GM12878 (cell line): ENCODE data around the gene RPL36. TPM values are rescaled to one million over a fixed set of nuclear protein-coding genes. Genes with fewer than 3 reads are reported as not detected.

Experiments
- CEBPB ChIP-seq, 2 experiments: fragments of 150-350 bp in 1 of 2; IDR thresholded peaks; 2 replicates each; pipeline ENCODE4 v1.6.1; 2012 to 2014; ENCODE audit warnings: low read depth in 2 of 2, low read length in 2 of 2, borderline replicate concordance in 1 of 2, inconsistent platforms in 1 of 2
- IKZF2 ChIP-seq, 2 experiments: fragments of 450-650 bp; IDR thresholded peaks; 2 replicates each; pipeline ENCODE4 v1.6.1; 2017; ENCODE audit warnings: mild to moderate bottlenecking in 2 of 2, moderate library complexity in 2 of 2
- RB1 ChIP-seq: fragments of 450-650 bp; formaldehyde crosslinking; IDR thresholded peaks from 2 replicates; pipeline ENCODE4 v1.6.1; 2017; ENCODE audit warnings: mild to moderate bottlenecking, borderline replicate concordance
- RELA ChIP-seq: fragments of 450-650 bp; IDR thresholded peaks from 2 replicates; pipeline ENCODE4 v1.8.0; 2014; ENCODE audit warnings: borderline replicate concordance; ENCODE audit not compliant: partially characterized antibody
- STAT1 ChIP-seq: fragments of 450-650 bp; conservative IDR thresholded peaks from 2 replicates; pipeline ENCODE4 v1.6.1; 2014; ENCODE audit warnings: antibody characterized with exemption, mild to moderate bottlenecking
- TBL1XR1 ChIP-seq: IDR thresholded peaks from 2 replicates; pipeline ENCODE4 v1.6.1; 2012; ENCODE audit warnings: low read depth, low read length, improper control_type of control experiment
- ZNF207 ChIP-seq: fragments of 450-650 bp; IDR thresholded peaks from 2 replicates; pipeline ENCODE4 v1.6.1; 2014; ENCODE audit warnings: antibody characterized with exemption, mild to moderate bottlenecking, borderline replicate concordance
- polyA plus RNA-seq, 11 experiments: library from polyadenylated mRNA; depleted of rRNA in 4 of 11; unstranded in 6 of 11; stranded (reverse) in 5 of 11; fragments of >200 nt; fragmentation: Nextera tagmentation in 4 of 11; fragmentation: Illumina TruSeq in 1 of 11; extraction: Ambion mirVana in 4 of 11; extraction: Trizol in 1 of 11; gene quantifications; 1 replicate in 1 of 11; 2 replicates in 10 of 11; pipeline versions ENCODE4 v1.2.1 to v1.2.3, GENCODE V29; 2011 to 2016; ENCODE audit warnings: inconsistent platforms in 2 of 11, missing spikeins in 2 of 11, low read depth in 1 of 11
- total RNA-seq, 4 experiments: library from RNA; depleted of rRNA in 3 of 4; stranded (reverse); fragments of >200 nt in 3 of 4; fragmentation: Illumina TruSeq in 1 of 4; extraction: Trizol in 1 of 4; gene quantifications; 2 replicates each; pipeline versions ENCODE4 v1.2.1 to v1.2.3, GENCODE V29; 2013 to 2021
- TF ChIP-seq, protein P1 (sequence below): fragments of 450-650 bp; IDR thresholded peaks from 2 replicates; pipeline ENCODE4 v1.6.1; 2017; ENCODE audit warnings: mild to moderate bottlenecking, low read depth, inconsistent platforms; ENCODE audit not compliant: poor library complexity, severe bottlenecking
- TF ChIP-seq, protein P2 (sequence below): fragments of 450-650 bp; IDR thresholded peaks from 2 replicates; pipeline ENCODE4 v1.6.1; 2017; ENCODE audit warnings: low read depth, mild to moderate bottlenecking, moderate library complexity

Gene RPL36
- total and polyA plus RNA-seq, 10 of the 15 experiments (the other 5 are each of a cell fraction or from before 2014, with no cell fraction given) = 374 to 4,942 (median 2,053) TPM

DNA sequence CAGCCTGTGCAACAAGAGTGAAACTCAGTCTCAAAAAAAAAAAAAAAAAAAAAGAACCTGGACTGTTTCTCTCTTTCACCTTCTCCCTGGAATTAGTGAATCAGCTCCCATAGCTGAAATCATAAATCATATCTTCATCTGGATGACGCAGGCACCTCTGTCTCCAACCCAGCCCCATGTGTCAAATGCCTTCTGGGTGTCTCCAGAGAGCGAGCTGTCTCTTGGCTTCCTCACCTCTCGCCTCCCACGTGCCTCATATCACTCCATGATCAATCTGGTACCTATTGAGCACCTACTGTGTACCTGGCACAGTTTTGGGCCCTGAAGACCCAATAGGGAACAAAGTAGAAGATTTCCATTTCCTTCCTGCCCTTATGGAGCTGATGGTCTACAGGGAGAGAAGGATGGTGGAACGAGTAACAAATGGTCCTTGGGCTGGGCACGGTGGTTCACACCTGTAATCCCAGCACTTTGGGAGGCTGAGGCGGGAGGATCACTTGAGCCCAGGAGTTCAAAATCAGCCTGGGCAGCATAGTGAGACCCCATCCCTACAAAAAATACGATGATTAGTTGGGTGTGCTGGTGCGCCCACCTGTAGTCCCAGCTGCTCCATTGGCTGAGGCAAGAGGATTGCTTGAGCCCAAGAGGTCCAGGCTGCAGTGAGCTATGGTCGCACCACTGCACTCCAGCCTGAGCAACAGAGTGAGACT lies 6.8 kb upstream of the RPL36 start (continued):
- TF ChIP-seq, protein P1, sequence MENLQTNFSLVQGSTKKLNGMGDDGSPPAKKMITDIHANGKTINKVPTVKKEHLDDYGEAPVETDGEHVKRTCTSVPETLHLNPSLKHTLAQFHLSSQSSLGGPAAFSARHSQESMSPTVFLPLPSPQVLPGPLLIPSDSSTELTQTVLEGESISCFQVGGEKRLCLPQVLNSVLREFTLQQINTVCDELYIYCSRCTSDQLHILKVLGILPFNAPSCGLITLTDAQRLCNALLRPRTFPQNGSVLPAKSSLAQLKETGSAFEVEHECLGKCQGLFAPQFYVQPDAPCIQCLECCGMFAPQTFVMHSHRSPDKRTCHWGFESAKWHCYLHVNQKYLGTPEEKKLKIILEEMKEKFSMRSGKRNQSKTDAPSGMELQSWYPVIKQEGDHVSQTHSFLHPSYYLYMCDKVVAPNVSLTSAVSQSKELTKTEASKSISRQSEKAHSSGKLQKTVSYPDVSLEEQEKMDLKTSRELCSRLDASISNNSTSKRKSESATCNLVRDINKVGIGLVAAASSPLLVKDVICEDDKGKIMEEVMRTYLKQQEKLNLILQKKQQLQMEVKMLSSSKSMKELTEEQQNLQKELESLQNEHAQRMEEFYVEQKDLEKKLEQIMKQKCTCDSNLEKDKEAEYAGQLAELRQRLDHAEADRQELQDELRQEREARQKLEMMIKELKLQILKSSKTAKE = no peak
- TF ChIP-seq TBL1XR1 = no peak
- TF ChIP-seq IKZF2 (IDR thresholded peaks at IDR 0.05) = no peak
- TF ChIP-seq ZNF207 = no peak
- TF ChIP-seq STAT1 = no peak
- TF ChIP-seq, protein P2, sequence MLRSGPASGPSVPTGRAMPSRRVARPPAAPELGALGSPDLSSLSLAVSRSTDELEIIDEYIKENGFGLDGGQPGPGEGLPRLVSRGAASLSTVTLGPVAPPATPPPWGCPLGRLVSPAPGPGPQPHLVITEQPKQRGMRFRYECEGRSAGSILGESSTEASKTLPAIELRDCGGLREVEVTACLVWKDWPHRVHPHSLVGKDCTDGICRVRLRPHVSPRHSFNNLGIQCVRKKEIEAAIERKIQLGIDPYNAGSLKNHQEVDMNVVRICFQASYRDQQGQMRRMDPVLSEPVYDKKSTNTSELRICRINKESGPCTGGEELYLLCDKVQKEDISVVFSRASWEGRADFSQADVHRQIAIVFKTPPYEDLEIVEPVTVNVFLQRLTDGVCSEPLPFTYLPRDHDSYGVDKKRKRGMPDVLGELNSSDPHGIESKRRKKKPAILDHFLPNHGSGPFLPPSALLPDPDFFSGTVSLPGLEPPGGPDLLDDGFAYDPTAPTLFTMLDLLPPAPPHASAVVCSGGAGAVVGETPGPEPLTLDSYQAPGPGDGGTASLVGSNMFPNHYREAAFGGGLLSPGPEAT = no peak
- no peak for TF ChIP-seq CEBPB (IDR thresholded peaks at IDR 0.05; ENCODE audit: borderline replicate concordance in 1 of 2, low read depth in 2 of 2, low read length in 2 of 2)
- no peak for TF ChIP-seq RB1
- no peak for TF ChIP-seq RELA
